ENCODE results near the gene WSB1. TPM values are rescaled to one million over a fixed set of nuclear protein-coding genes. Genes with fewer than 3 reads are reported as not detected.
"Not testable (repeated sequence)": the region's sequence is repeated elsewhere in the genome, so short reads cannot be mapped to it uniquely, and the experiment has no call there.

The WSB1 gene
- total and polyA plus RNA-seq, 4 experiments from 2014 or later = 122 to 157 (median 141) TPM

- no peak overlapping the region for H3K27ac Mint-ChIP-seq
- ChIA-PET CTCF (ENCODE audit: partially characterized antibody) (interaction anchor here (1.2 kb wide), 1 partner anchor 14 kb away, joined by 3 read pairs; no protein-coding TSS in a partner anchor), POLR2A (ENCODE audit: partially characterized antibody) (no interaction called here)
- Histone ChIP-seq H3K27ac (ENCODE audit: low read depth, low read length) (no peak overlapping the region), H3K9me3 (ENCODE audit: control insufficient read depth in 1 of 2, low read length in 2 of 2) (no peaks in the 10 kb centered on the region), H3K27me3 (ENCODE audit: insufficient read depth, low read length) (no peaks in the 10 kb centered on the region), H3K4me3 (ENCODE audit: low read length in 2 of 2) (no peak overlapping the region), H3K36me3 (ENCODE audit: insufficient read depth, low read length) (no peaks in the 10 kb centered on the region), H3K4me1 (ENCODE audit: insufficient read depth, low read length) (no peaks in the 10 kb centered on the region)
- no peaks in the 10 kb centered on the region for H3K9me3 Mint-ChIP-seq
- H3K27me3 Mint-ChIP-seq = peaks cover 4 to 5% of the 10 kb centered on the region in 2 donors
- no peaks in the 10 kb centered on the region for H3K4me1 Mint-ChIP-seq
- no peaks in the 10 kb centered on the region for H3K36me3 Mint-ChIP-seq
- intact Hi-C loops (cut with micrococcal nuclease) = no loop called here
- DNase-seq = no peak
- H3K4me3 Mint-ChIP-seq = no peak overlapping the region
Observed at GRCh38 chr17:27265333-27265732, 28.6 kb upstream of the WSB1 start.

GRCh38 chr17:27266228-27266627, 27.7 kb upstream of the WSB1 start:
- H3K36me3 ChIP-seq (ENCODE audit: insufficient read depth, low read length) = no peaks in the 10 kb centered on the region
- DNase-seq = no peak
- H3K9me3 ChIP-seq (ENCODE audit: control insufficient read depth in 1 of 2, low read length in 2 of 2) = no peaks in the 10 kb centered on the region
- intact Hi-C loops (cut with micrococcal nuclease) = no loop called here
- H3K4me3 ChIP-seq (ENCODE audit: low read length in 2 of 2) = no peak overlapping the region
- H3K4me3 Mint-ChIP-seq = no peak overlapping the region
- no peaks in the 10 kb centered on the region for H3K4me1 ChIP-seq (ENCODE audit: insufficient read depth, low read length)
- H3K27me3 ChIP-seq (ENCODE audit: insufficient read depth, low read length) = no peaks in the 10 kb centered on the region
- H3K27ac ChIP-seq (ENCODE audit: low read depth, low read length) = no peak overlapping the region
- no peaks in the 10 kb centered on the region for H3K36me3 Mint-ChIP-seq
- peaks cover 4 to 5% of the 10 kb centered on the region in 2 donors for H3K27me3 Mint-ChIP-seq
- ChIA-PET POLR2A (ENCODE audit: partially characterized antibody) (no interaction called here), CTCF (ENCODE audit: partially characterized antibody) (interaction anchor here (1.2 kb wide), 1 partner anchor 13 kb away, joined by 3 read pairs; no protein-coding TSS in a partner anchor)
- H3K27ac Mint-ChIP-seq = no peak overlapping the region
- no peaks in the 10 kb centered on the region for H3K4me1 Mint-ChIP-seq
- H3K9me3 Mint-ChIP-seq = no peaks in the 10 kb centered on the region

GRCh38 chr17:27268394-27269085, 25.4 kb upstream of the WSB1 start:
- ChIA-PET CTCF (ENCODE audit: partially characterized antibody) (interaction anchor here (0.9 to 1.0 kb wide), 2 partner anchors 62 to 65 kb away, joined by 3 to 4 read pairs; no protein-coding TSS in a partner anchor), POLR2A (ENCODE audit: partially characterized antibody) (interaction anchor here (1.2 kb wide), 1 partner anchor 25 kb away, joined by 3 read pairs; the partner anchor contains the start of gene WSB1)
- H3K9me3 Mint-ChIP-seq = no peaks in the 10 kb centered on the region
- Histone ChIP-seq H3K4me3 (ENCODE audit: low read length in 2 of 2) (no peak overlapping the region), H3K27ac (ENCODE audit: low read depth, low read length) (no peak overlapping the region), H3K9me3 (ENCODE audit: control insufficient read depth in 1 of 2, low read length in 2 of 2) (no peaks in the 10 kb centered on the region), H3K36me3 (ENCODE audit: insufficient read depth, low read length) (no peaks in the 10 kb centered on the region), H3K27me3 (ENCODE audit: insufficient read depth, low read length) (no peaks in the 10 kb centered on the region), H3K4me1 (ENCODE audit: insufficient read depth, low read length) (no peaks in the 10 kb centered on the region)
- no peaks in the 10 kb centered on the region for H3K36me3 Mint-ChIP-seq
- intact Hi-C loops (cut with micrococcal nuclease) = no loop called here
- H3K27ac Mint-ChIP-seq = no peak overlapping the region
- no peak for DNase-seq
- H3K27me3 Mint-ChIP-seq = peaks cover 4 to 5% of the 10 kb centered on the region in 2 donors
- H3K4me1 Mint-ChIP-seq = no peaks in the 10 kb centered on the region
- H3K4me3 Mint-ChIP-seq = no peak overlapping the region

- no peaks in the 10 kb centered on the region for H3K4me1 ChIP-seq (ENCODE audit: insufficient read depth, low read length)
- intact Hi-C loops (cut with micrococcal nuclease) = no loop called here
- H3K36me3 ChIP-seq (ENCODE audit: insufficient read depth, low read length) = no peaks in the 10 kb centered on the region
- ChIA-PET CTCF (ENCODE audit: partially characterized antibody) (interaction anchor here (0.9 kb wide), 1 partner anchor 64 kb away, joined by 3 read pairs; no protein-coding TSS in a partner anchor), POLR2A (ENCODE audit: partially characterized antibody) (interaction anchor here (1.2 kb wide), 1 partner anchor 25 kb away, joined by 3 read pairs; the partner anchor contains the start of gene WSB1)
- no peak for DNase-seq
- H3K27ac ChIP-seq (ENCODE audit: low read depth, low read length) = no peak overlapping the region
- Mint-ChIP-seq H3K9me3 (no peaks in the 10 kb centered on the region), H3K4me1 (no peaks in the 10 kb centered on the region), H3K36me3 (no peaks in the 10 kb centered on the region), H3K27me3 (peaks cover 4 to 5% of the 10 kb centered on the region in 2 donors), H3K4me3 (no peak overlapping the region), H3K27ac (no peak overlapping the region)
- no peak overlapping the region for H3K4me3 ChIP-seq (ENCODE audit: low read length in 2 of 2)
- no peaks in the 10 kb centered on the region for H3K27me3 ChIP-seq (ENCODE audit: insufficient read depth, low read length)
- H3K9me3 ChIP-seq (ENCODE audit: control insufficient read depth in 1 of 2, low read length in 2 of 2) = no peaks in the 10 kb centered on the region
Observed at GRCh38 chr17:27269201-27269600, 24.7 kb upstream of the WSB1 start.

GRCh38 chr17:27269974-27270373, 23.9 kb upstream of the WSB1 start:
- H3K27ac Mint-ChIP-seq = no peak overlapping the region
- CTCF ChIA-PET (ENCODE audit: partially characterized antibody) = no interaction called here

GRCh38 chr17:27276653-27277156, 17.2 kb upstream of the WSB1 start:
- Histone ChIP-seq H3K9me3 (ENCODE audit: control insufficient read depth in 1 of 2, low read length in 2 of 2) (no peaks in the 10 kb centered on the region), H3K27me3 (ENCODE audit: insufficient read depth, low read length) (no peaks in the 10 kb centered on the region), H3K36me3 (ENCODE audit: insufficient read depth, low read length) (no peaks in the 10 kb centered on the region), H3K27ac (ENCODE audit: low read depth, low read length) (no peak overlapping the region), H3K4me3 (ENCODE audit: low read length in 2 of 2) (no peak overlapping the region), H3K4me1 (ENCODE audit: insufficient read depth, low read length) (no peaks in the 10 kb centered on the region)
- Mint-ChIP-seq H3K4me3 (no peak overlapping the region), H3K27me3 (peaks cover 0 to 1% of the 10 kb centered on the region in 2 donors), H3K4me1 (no peaks in the 10 kb centered on the region), H3K27ac (no peak overlapping the region), H3K9me3 (no peaks in the 10 kb centered on the region), H3K36me3 (no peaks in the 10 kb centered on the region)
- intact Hi-C loops (cut with micrococcal nuclease) = no loop called here
- DNase-seq = no peak
- CTCF ChIA-PET (ENCODE audit: partially characterized antibody) = no interaction called here
- POLR2A ChIA-PET (ENCODE audit: partially characterized antibody) = no interaction called here

More at GRCh38 chr17:27269974-27270373, 23.9 kb upstream of the WSB1 start:
- no peak for DNase-seq
- Histone ChIP-seq H3K36me3 (ENCODE audit: insufficient read depth, low read length) (no peaks in the 10 kb centered on the region), H3K4me3 (ENCODE audit: low read length in 2 of 2) (no peak overlapping the region), H3K9me3 (ENCODE audit: control insufficient read depth in 1 of 2, low read length in 2 of 2) (no peaks in the 10 kb centered on the region), H3K27ac (ENCODE audit: low read depth, low read length) (no peak overlapping the region), H3K27me3 (ENCODE audit: insufficient read depth, low read length) (no peaks in the 10 kb centered on the region), H3K4me1 (ENCODE audit: insufficient read depth, low read length) (no peaks in the 10 kb centered on the region)
- H3K9me3 Mint-ChIP-seq = no peaks in the 10 kb centered on the region
- intact Hi-C loops (cut with micrococcal nuclease) = no loop called here
- POLR2A ChIA-PET (ENCODE audit: partially characterized antibody) = no interaction called here
- no peaks in the 10 kb centered on the region for H3K36me3 Mint-ChIP-seq
- H3K27me3 Mint-ChIP-seq = peaks cover 4 to 5% of the 10 kb centered on the region in 2 donors
- no peak overlapping the region for H3K4me3 Mint-ChIP-seq
- no peaks in the 10 kb centered on the region for H3K4me1 Mint-ChIP-seq

GRCh38 chr17:27279132-27279531, 14.8 kb upstream of the WSB1 start:
- H3K9me3 ChIP-seq (ENCODE audit: control insufficient read depth in 1 of 2, low read length in 2 of 2); H3K36me3 Mint-ChIP-seq; H3K9me3 Mint-ChIP-seq; H3K4me3 ChIP-seq (ENCODE audit: low read length in 2 of 2); DNase-seq; intact Hi-C loops (cut with micrococcal nuclease); H3K27me3 ChIP-seq (ENCODE audit: insufficient read depth, low read length); H3K36me3 ChIP-seq (ENCODE audit: insufficient read depth, low read length); H3K27ac ChIP-seq (ENCODE audit: low read depth, low read length); H3K4me1 ChIP-seq (ENCODE audit: insufficient read depth, low read length); H3K4me3 Mint-ChIP-seq; H3K27ac Mint-ChIP-seq; H3K27me3 Mint-ChIP-seq; H3K4me1 Mint-ChIP-seq: not testable (repeated sequence)
- POLR2A ChIA-PET (ENCODE audit: partially characterized antibody) = interaction anchor here (1.2 kb wide), 1 partner anchor 14 kb away, joined by 5 read pairs; no protein-coding TSS in a partner anchor
- CTCF ChIA-PET (ENCODE audit: partially characterized antibody) = interaction anchor here (0.7 to 0.8 kb wide), 2 partner anchors 13 to 320 kb away, joined by 3 read pairs; no protein-coding TSS in a partner anchor
